ENCODE results near the gene MMADHC. TPM values are rescaled to one million over a fixed set of nuclear protein-coding genes. Genes with fewer than 3 reads are reported as not detected.

Gene MMADHC
- total RNA-seq, 1 donor from 2014 or later: 74.3 TPM

DNA sequence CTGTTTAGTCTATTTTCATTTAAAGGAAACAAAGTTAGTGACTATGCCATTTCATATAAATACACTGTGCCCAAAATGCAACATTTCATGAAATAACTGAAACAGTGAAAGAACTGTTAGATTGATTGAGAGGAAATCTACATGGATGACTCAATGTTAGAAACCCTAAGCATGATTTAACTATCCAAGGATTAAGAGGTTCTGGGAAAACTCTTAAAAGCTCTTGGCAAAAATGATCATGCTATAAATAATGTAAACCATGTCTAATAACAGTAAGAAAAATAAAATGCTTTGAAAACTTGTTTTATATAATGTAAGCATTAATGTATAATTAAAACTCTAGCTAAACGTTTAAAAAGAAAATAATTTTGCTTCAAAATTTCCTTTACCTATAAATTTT, 23.5 kb downstream of the MMADHC start:
- H3K4me3 Mint-ChIP-seq (ENCODE audit: unreplicated experiment): no peak overlapping the region
- no peaks in the 10 kb centered on the region for H3K27me3 Mint-ChIP-seq (ENCODE audit: unreplicated experiment)
- H3K27ac Mint-ChIP-seq (ENCODE audit: unreplicated experiment): no peak overlapping the region
- H3K4me1 Mint-ChIP-seq (ENCODE audit: low read depth, unreplicated experiment): no peaks in the 10 kb centered on the region
- H3K9me3 Mint-ChIP-seq (ENCODE audit: unreplicated experiment): no peaks in the 10 kb centered on the region
- TF ChIP-seq, protein P1, sequence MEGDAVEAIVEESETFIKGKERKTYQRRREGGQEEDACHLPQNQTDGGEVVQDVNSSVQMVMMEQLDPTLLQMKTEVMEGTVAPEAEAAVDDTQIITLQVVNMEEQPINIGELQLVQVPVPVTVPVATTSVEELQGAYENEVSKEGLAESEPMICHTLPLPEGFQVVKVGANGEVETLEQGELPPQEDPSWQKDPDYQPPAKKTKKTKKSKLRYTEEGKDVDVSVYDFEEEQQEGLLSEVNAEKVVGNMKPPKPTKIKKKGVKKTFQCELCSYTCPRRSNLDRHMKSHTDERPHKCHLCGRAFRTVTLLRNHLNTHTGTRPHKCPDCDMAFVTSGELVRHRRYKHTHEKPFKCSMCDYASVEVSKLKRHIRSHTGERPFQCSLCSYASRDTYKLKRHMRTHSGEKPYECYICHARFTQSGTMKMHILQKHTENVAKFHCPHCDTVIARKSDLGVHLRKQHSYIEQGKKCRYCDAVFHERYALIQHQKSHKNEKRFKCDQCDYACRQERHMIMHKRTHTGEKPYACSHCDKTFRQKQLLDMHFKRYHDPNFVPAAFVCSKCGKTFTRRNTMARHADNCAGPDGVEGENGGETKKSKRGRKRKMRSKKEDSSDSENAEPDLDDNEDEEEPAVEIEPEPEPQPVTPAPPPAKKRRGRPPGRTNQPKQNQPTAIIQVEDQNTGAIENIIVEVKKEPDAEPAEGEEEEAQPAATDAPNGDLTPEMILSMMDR (IDR thresholded peaks at IDR 0.05; ENCODE audit: partially characterized antibody, unreplicated experiment): no peak
- no peak for DNase-seq
- H3K36me3 Mint-ChIP-seq (ENCODE audit: unreplicated experiment): no peaks in the 10 kb centered on the region

- no peaks in the 10 kb centered on the region for H3K36me3 Mint-ChIP-seq (ENCODE audit: unreplicated experiment)
- H3K27ac Mint-ChIP-seq (ENCODE audit: unreplicated experiment): no peak overlapping the region
- no peaks in the 10 kb centered on the region for H3K9me3 Mint-ChIP-seq (ENCODE audit: unreplicated experiment)
- TF ChIP-seq, protein P1 (IDR thresholded peaks at IDR 0.05; ENCODE audit: partially characterized antibody, unreplicated experiment): no peak
- no peaks in the 10 kb centered on the region for H3K27me3 Mint-ChIP-seq (ENCODE audit: unreplicated experiment)
- no peak overlapping the region for H3K4me3 Mint-ChIP-seq (ENCODE audit: unreplicated experiment)
- DNase-seq: no peak
- H3K4me1 Mint-ChIP-seq (ENCODE audit: low read depth, unreplicated experiment): no peaks in the 10 kb centered on the region
Measured at GRCh38 chr2:149562324-149562723, 25.3 kb downstream of the MMADHC start.

DNA sequence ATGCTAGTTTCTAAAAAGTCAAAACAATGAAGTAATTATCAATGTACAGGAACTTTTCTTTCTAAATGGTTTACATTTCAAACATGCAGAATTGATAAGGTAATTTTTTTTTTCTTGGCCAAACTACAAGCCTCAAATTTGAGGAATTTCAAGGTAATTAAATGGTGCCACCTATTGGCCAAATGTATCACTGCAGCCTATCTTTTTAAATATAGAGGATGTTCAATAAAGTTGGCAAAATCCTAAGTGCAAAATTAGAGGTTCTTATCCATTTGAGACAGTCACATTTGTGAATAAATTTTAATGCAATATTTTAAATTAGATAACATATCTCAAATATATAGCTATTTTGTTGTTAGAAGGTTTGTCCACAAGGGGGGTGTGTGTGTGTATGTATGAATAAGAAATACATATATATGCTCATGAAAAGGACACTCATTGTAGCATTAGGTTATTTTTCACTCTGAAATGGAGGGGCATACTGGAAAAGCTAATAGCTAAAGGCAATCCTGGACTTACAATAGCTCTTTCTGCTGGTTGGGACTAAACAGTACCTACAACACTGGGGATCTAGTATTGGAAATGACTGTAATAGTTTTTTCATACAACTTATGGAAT, 26.2 kb downstream of the MMADHC start:
- TF ChIP-seq, protein P1 (IDR thresholded peaks at IDR 0.05; ENCODE audit: partially characterized antibody, unreplicated experiment): peak; percentile 96
- Mint-ChIP-seq H3K36me3 (ENCODE audit: unreplicated experiment) (no peaks in the 10 kb centered on the region), H3K9me3 (ENCODE audit: unreplicated experiment) (no peaks in the 10 kb centered on the region), H3K27ac (ENCODE audit: unreplicated experiment) (no peak overlapping the region), H3K27me3 (ENCODE audit: unreplicated experiment) (no peaks in the 10 kb centered on the region), H3K4me3 (ENCODE audit: unreplicated experiment) (no peak overlapping the region), H3K4me1 (ENCODE audit: low read depth, unreplicated experiment) (no peaks in the 10 kb centered on the region)
- no peak for DNase-seq

DNA sequence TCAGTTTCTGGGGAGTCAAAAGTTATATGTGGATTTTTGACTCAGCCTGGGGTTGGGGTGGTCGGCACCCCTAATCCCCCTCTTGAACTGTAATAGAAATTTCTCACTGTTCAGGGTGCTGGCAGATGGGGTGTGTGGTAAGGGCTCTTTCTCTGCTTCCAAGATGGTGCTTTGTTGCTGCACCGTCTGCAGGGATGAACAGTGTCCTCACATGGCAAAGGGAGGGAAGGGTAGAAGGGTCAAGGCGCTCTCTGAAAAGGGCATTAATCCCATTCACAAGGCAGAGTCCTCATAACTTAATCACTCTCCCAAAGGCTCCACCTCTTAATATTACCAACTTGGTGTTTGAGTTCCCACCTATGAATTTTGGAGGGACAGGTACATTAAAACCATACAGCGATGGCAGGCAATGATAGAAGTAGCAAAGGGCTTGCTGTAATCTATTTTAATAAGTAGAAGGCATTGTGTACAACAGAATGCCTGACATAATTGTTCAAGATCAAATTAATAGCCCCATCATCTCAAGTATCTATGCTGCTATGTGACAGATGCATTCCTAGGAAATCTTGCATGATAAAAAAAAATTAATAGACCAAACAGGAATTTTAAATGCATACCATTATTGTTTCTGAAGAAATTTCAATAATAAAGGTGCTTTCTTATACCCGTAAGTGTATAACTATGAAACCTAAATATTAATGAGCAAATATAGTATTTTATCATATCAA, 28.1 kb downstream of the MMADHC start:
- no peak overlapping the region for H3K4me3 Mint-ChIP-seq (ENCODE audit: unreplicated experiment)
- H3K27ac Mint-ChIP-seq (ENCODE audit: unreplicated experiment): no peak overlapping the region
- TF ChIP-seq, protein P1 (IDR thresholded peaks at IDR 0.05; ENCODE audit: partially characterized antibody, unreplicated experiment): no peak
- H3K9me3 Mint-ChIP-seq (ENCODE audit: unreplicated experiment): no peaks in the 10 kb centered on the region
- H3K27me3 Mint-ChIP-seq (ENCODE audit: unreplicated experiment): no peaks in the 10 kb centered on the region
- no peaks in the 10 kb centered on the region for H3K4me1 Mint-ChIP-seq (ENCODE audit: low read depth, unreplicated experiment)
- no peak for DNase-seq
- H3K36me3 Mint-ChIP-seq (ENCODE audit: unreplicated experiment): no peaks in the 10 kb centered on the region

GRCh38 chr2:149556452-149556851, 31.1 kb downstream of the MMADHC start:
- Mint-ChIP-seq H3K9me3 (ENCODE audit: unreplicated experiment) (no peaks in the 10 kb centered on the region), H3K27me3 (ENCODE audit: unreplicated experiment) (no peaks in the 10 kb centered on the region), H3K36me3 (ENCODE audit: unreplicated experiment) (no peaks in the 10 kb centered on the region), H3K27ac (ENCODE audit: unreplicated experiment) (no peak overlapping the region), H3K4me1 (ENCODE audit: low read depth, unreplicated experiment) (no peaks in the 10 kb centered on the region), H3K4me3 (ENCODE audit: unreplicated experiment) (no peak overlapping the region)
- DNase-seq: no peak
- TF ChIP-seq, protein P1 (IDR thresholded peaks at IDR 0.05; ENCODE audit: partially characterized antibody, unreplicated experiment): no peak

Measured in glutamatergic neuron (in vitro differentiated cells).